HG03066 (cell line): ENCODE measurements around the gene PIGQ.
"Not testable (repeated sequence)": the region's sequence is repeated elsewhere in the genome, so short reads cannot be mapped to it uniquely, and the experiment has no call there.

Experiments
- ATAC-seq: cut with Tn5 transposase; IDR thresholded peaks from one replicate; pipeline ENCODE4 v1.9.1; 2021; ENCODE audit warnings: low read depth; ENCODE audit not compliant: unreplicated experiment

PIGQ gene

GRCh38 chr16:597655-598054 lies 27.9 kb downstream of the PIGQ start:
- not testable (repeated sequence) for ATAC-seq

- ATAC-seq, result no peak
Measured at GRCh38 chr16:598823-599739, 29.3 kb downstream of the PIGQ start.

- no peak for ATAC-seq
Measured at GRCh38 chr16:600781-601180, 31.0 kb downstream of the PIGQ start.

GRCh38 chr16:603933-604332 lies 34.2 kb downstream of the PIGQ start:
- ATAC-seq, result no peak

- no peak for ATAC-seq
Measured at GRCh38 chr16:606656-607307, 37.0 kb downstream of the PIGQ start.

GRCh38 chr16:608019-608418 lies 38.3 kb downstream of the PIGQ start:
- ATAC-seq, result no peak

- no peak for ATAC-seq
Measured at GRCh38 chr16:609316-609715, 39.5 kb downstream of the PIGQ start.

- ATAC-seq, result no peak
Measured at GRCh38 chr16:609984-610383, 40.2 kb downstream of the PIGQ start.

- ATAC-seq, result no peak
Measured at GRCh38 chr16:610513-611381, 41.0 kb downstream of the PIGQ start.

GRCh38 chr16:615122-615521 lies 45.4 kb downstream of the PIGQ start:
- no peak for ATAC-seq

GRCh38 chr16:616733-617586 lies 47.2 kb downstream of the PIGQ start:
- ATAC-seq, result no peak

- no peak for ATAC-seq
Measured at GRCh38 chr16:617855-618254, 48.1 kb downstream of the PIGQ start.

- no peak for ATAC-seq
Measured at GRCh38 chr16:619476-620100, 49.8 kb downstream of the PIGQ start.

- ATAC-seq, result no peak
Measured at GRCh38 chr16:620700-621525, 51.1 kb downstream of the PIGQ start.

GRCh38 chr16:621526-622105 lies 51.8 kb downstream of the PIGQ start:
- no peak for ATAC-seq

- no peak for ATAC-seq
Measured at GRCh38 chr16:622920-623280, 53.1 kb downstream of the PIGQ start.

- no peak for ATAC-seq
Measured at GRCh38 chr16:624526-625070, 54.8 kb downstream of the PIGQ start.
